ENCODE results near the gene GNAI3.
"Not testable (repeated sequence)": the region's sequence is repeated elsewhere in the genome, so short reads cannot be mapped to it uniquely, and the experiment has no call there.

Gene GNAI3

GRCh38 chr1:109658533-109659042 is 110.2 kb downstream of the GNAI3 start:
- TF ChIP-seq CTCF (IDR thresholded peaks at IDR 0.05; ENCODE audit: control insufficient read depth, insufficient read depth, low read depth, low read length, missing control alignments): no peak
- no peak for DNase-seq (ENCODE audit: low read depth)
- no peak overlapping the region for H3K4me3 ChIP-seq (ENCODE audit: control insufficient read depth, low read depth, low read length)

- no peak overlapping the region for H3K4me3 ChIP-seq (ENCODE audit: control insufficient read depth, low read depth, low read length)
- no peak for DNase-seq (ENCODE audit: low read depth)
- no peak for TF ChIP-seq CTCF (IDR thresholded peaks at IDR 0.05; ENCODE audit: control insufficient read depth, insufficient read depth, low read depth, low read length, missing control alignments)
Observed at GRCh38 chr1:109659145-109659544, 110.7 kb downstream of the GNAI3 start.

- H3K4me3 ChIP-seq (ENCODE audit: control insufficient read depth, low read depth, low read length): no peak overlapping the region
- no peak for TF ChIP-seq CTCF (IDR thresholded peaks at IDR 0.05; ENCODE audit: control insufficient read depth, insufficient read depth, low read depth, low read length, missing control alignments)
- DNase-seq (ENCODE audit: low read depth): no peak
Observed at GRCh38 chr1:109659997-109660690, 111.7 kb downstream of the GNAI3 start.

- not testable (repeated sequence) for H3K4me3 ChIP-seq (ENCODE audit: control insufficient read depth, low read depth, low read length); DNase-seq (ENCODE audit: low read depth)
Observed at GRCh38 chr1:109660691-109661026, 112.2 kb downstream of the GNAI3 start.

- no peak for DNase-seq (ENCODE audit: low read depth)
- TF ChIP-seq CTCF (IDR thresholded peaks at IDR 0.05; ENCODE audit: control insufficient read depth, insufficient read depth, low read depth, low read length, missing control alignments): no peak
- H3K4me3 ChIP-seq (ENCODE audit: control insufficient read depth, low read depth, low read length): no peak overlapping the region
Observed at GRCh38 chr1:109661391-109661790, 113.0 kb downstream of the GNAI3 start.

- no peak for DNase-seq (ENCODE audit: low read depth)
- no peak overlapping the region for H3K4me3 ChIP-seq (ENCODE audit: control insufficient read depth, low read depth, low read length)
- TF ChIP-seq CTCF (IDR thresholded peaks at IDR 0.05; ENCODE audit: control insufficient read depth, insufficient read depth, low read depth, low read length, missing control alignments): no peak
Observed at GRCh38 chr1:109664671-109665070, 116.3 kb downstream of the GNAI3 start.

GRCh38 chr1:109667452-109668122 is 119.2 kb downstream of the GNAI3 start, which contains the start of gene GSTM2:
GSTM2 (plus strand) TSS chr1:109668057; CDS start chr1:109668116, 59 bp downstream.
- peak within 1 kb of the TSS; percentile 64 for H3K4me3 ChIP-seq (ENCODE audit: control insufficient read depth, low read depth, low read length)
- DNase-seq (ENCODE audit: low read depth): no peak
- no peak for TF ChIP-seq CTCF (IDR thresholded peaks at IDR 0.05; ENCODE audit: control insufficient read depth, insufficient read depth, low read depth, low read length, missing control alignments)

All from AG09309 (cell line).